NT2/D1 (cell line): ENCODE results near the gene CRB1.

Experiments used
- SUZ12 ChIP-seq: IDR thresholded peaks from 2 replicates; pipeline ENCODE4 v1.6.1; 2011; ENCODE audit not compliant: insufficient read length, insufficient read depth; ENCODE audit errors: extremely low read depth
- YY1 ChIP-seq: IDR thresholded peaks from 2 replicates; pipeline ENCODE4 v1.6.1; 2011; ENCODE audit not compliant: insufficient read length, insufficient read depth
- ZNF274 ChIP-seq: IDR thresholded peaks from 2 replicates; pipeline ENCODE4 v1.6.1; 2011; ENCODE audit warnings: mild to moderate bottlenecking, low read depth, low read length

DNA sequence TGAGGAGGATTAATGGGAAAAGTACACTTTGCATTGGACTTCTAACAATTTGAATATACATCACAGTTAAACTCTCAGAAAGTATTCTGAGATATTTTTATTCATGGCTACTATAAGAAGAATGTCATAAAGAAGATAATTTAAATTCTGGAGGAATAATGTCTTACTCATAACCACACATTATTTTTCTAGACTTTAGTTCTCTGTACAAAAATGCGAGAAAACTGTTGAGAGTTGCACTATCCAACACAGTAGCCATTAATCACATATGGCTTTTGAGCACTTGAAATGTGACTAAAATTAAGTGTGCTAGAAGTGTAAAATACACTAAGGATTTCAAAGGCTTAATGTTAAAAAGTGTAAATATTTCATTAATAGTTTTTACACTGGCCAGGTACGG, 53.8 kb downstream of the CRB1 start:
- no peak for TF ChIP-seq SUZ12
- TF ChIP-seq ZNF274: no peak
- TF ChIP-seq YY1: no peak
